ENCODE results near the gene CDK2AP2. TPM values are rescaled to one million over a fixed set of nuclear protein-coding genes. Genes with fewer than 3 reads are reported as not detected.

Gene CDK2AP2
- total and polyA plus RNA-seq, 2 of the 8 experiments (the other 6 are each of a cell fraction or from before 2014, with no cell fraction given), result 49.6 to 65.1 TPM

DNA sequence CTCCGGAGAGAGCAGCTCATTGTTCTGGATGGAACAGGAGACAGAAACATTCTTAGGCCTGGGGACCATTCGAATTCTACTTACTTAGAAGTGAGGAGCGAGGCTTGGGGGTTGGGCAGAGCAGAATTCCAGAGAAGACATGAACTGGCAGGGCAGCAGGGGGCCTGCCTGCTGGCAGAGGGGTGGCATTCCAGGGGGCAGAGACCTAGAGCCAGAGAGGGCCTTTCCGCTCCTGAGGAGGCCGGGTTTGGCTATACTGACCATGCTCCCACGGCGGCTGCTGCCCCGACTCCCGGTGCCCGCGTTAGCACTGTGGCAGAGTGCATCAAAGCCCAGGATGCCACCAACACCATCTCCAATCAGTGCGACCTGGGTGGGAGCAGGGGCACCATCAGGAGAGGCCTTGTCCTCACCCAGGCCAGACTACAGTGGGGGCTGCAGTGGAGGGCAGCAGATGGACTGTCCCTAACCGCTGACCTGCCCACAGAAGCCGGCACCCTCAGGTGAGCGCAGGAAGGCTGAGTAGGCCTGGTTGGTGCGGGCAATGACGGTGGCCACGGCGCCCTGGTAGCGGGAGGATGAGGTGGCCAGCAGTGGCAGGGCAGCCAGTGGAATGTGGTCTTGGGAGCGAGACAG lies 10.2 kb downstream of the CDK2AP2 start:
- DNase-seq (ENCODE audit: low read depth in 1 of 2, low spot score in 2 of 2), result no peak
- WGBS, 2 experiments (ENCODE audit: extremely low coverage in 1 of 2, insufficient coverage in 1 of 2, insufficient read length in 1 of 2, insufficient replicate concordance in 2 of 2, low coverage in 1 of 2, low lambda C conversion rate in 2 of 2, missing lambda C conversion rate in 1 of 2), result 95% methylated on average over 21 of the region's 21 CpGs; no CpG with 5 or more reads in 1 of the 2 experiments
- TF ChIP-seq RBBP5 (IDR thresholded peaks at IDR 0.05; ENCODE audit: borderline replicate concordance, low read depth, low read length) (no peak), GABPA (IDR thresholded peaks at IDR 0.05; ENCODE audit: borderline replicate concordance, insufficient read depth, low read length) (no peak), RFX5 (IDR thresholded peaks at IDR 0.05; ENCODE audit: borderline replicate concordance, low read depth, low read length) (no peak), SP4 (IDR thresholded peaks at IDR 0.05; ENCODE audit: low read length) (no peak), SIRT6 (IDR thresholded peaks at IDR 0.05; ENCODE audit: low read length) (no peak), SP1 (IDR thresholded peaks at IDR 0.05; ENCODE audit: low read depth, low read length) (no peak), TBP (IDR thresholded peaks at IDR 0.05; ENCODE audit: low read depth, low read length) (no peak), FOSL1 (IDR thresholded peaks at IDR 0.05; ENCODE audit: insufficient read depth, low read depth, low read length) (no peak), HDAC6 (IDR thresholded peaks at IDR 0.05; ENCODE audit: low read depth, low read length) (no peak), TEAD4 (IDR thresholded peaks at IDR 0.05; ENCODE audit: low read depth, low read length) (no peak), JUN (IDR thresholded peaks at IDR 0.05; ENCODE audit: low read depth, low read length) (no peak), YY1 (IDR thresholded peaks at IDR 0.05; ENCODE audit: low read depth, low read length) (no peak), BACH1 (IDR thresholded peaks at IDR 0.05; ENCODE audit: low read length) (no peak), PHF8 (conservative IDR thresholded peaks at IDR 0.05; ENCODE audit: low read depth, low read length) (no peak)

More for the DNA sequence above, 10.2 kb downstream of the CDK2AP2 start:
- Histone ChIP-seq H4K91ac (replicated peaks; ENCODE audit: insufficient read length, low read length) (no peak overlapping the region), H3K27ac (ENCODE audit: low read depth, low read length) (no peak overlapping the region), H3K18ac (ENCODE audit: extremely low read depth, low read length) (no peak overlapping the region), H4K20me1 (replicated peaks in 1 of 2; ENCODE audit: control insufficient read depth in 1 of 2, insufficient read depth in 2 of 2, low read length in 2 of 2) (peaks cover 3 to 10% of the 10 kb centered on the region in 2 experiments), H3K4me2 (ENCODE audit: insufficient read depth in 1 of 2, low read depth in 2 of 2, low read length in 2 of 2) (no peak overlapping the region), H3K4me1 (replicated peaks in 1 of 4; ENCODE audit: control insufficient read depth in 3 of 4, insufficient read depth in 4 of 4, low read length in 3 of 4) (peaks cover 0 to 10% (median 0%) of the 10 kb centered on the region in 4 experiments; a peak in 2 of 7 replicates), H4K5ac (ENCODE audit: insufficient read length, low read depth, low read length) (no peak overlapping the region), H2AK5ac (ENCODE audit: low read depth, low read length) (no peak overlapping the region), H3K23me2 (ENCODE audit: low read depth, low read length) (peaks cover 2% of the 10 kb centered on the region; the same call in 1 of the 2 replicates), H2BK15ac (ENCODE audit: low read length) (no peak overlapping the region), H2AFZ (ENCODE audit: low read length) (no peak overlapping the region), H3K23ac (ENCODE audit: insufficient read length) (no peak overlapping the region), H2BK120ac (replicated peaks; ENCODE audit: low read depth, low read length) (no peak overlapping the region), H3K4me3 (ENCODE audit: extremely low read depth in 1 of 4, insufficient read depth in 2 of 4, low read depth in 3 of 4, low read length in 4 of 4) (no peak overlapping the region), H3K9me3 (ENCODE audit: insufficient read depth in 2 of 2, low read depth in 1 of 2, low read length in 1 of 2) (no peaks in the 10 kb centered on the region), H3K9ac (replicated peaks in 1 of 4; ENCODE audit: extremely low read depth in 1 of 4, low read depth in 3 of 4, low read length in 3 of 4) (no peak overlapping the region), H3K4ac (replicated peaks; ENCODE audit: insufficient read length, low read depth, low read length) (no peak overlapping the region), H3K36me3 (ENCODE audit: control insufficient read depth in 2 of 4, insufficient read depth in 4 of 4, low read length in 3 of 4) (peaks cover 0 to 17% (median 8%) of the 10 kb centered on the region in 4 experiments; a peak in 6 of 8 replicates), H3K56ac (replicated peaks; ENCODE audit: insufficient read length, low read depth, low read length) (no peak overlapping the region), H2BK20ac (ENCODE audit: low read length) (no peak overlapping the region), H3K14ac (ENCODE audit: insufficient read length) (no peak overlapping the region), H4K8ac (ENCODE audit: extremely low read depth, insufficient read depth, low read length) (no peak overlapping the region), H2BK5ac (ENCODE audit: low read depth, low read length) (no peak overlapping the region; the same call in 1 of the 2 replicates), H3K79me2 (ENCODE audit: control insufficient read depth in 1 of 2, insufficient read depth in 2 of 2, low read length in 2 of 2) (no peaks in the 10 kb centered on the region), H3K79me1 (ENCODE audit: low read depth, low read length) (no peaks in the 10 kb centered on the region), H2BK12ac (ENCODE audit: low read depth, low read length) (no peak overlapping the region), H3K27me3 (replicated peaks in 1 of 4; ENCODE audit: control insufficient read depth in 3 of 4, extremely low read depth in 1 of 4, insufficient read depth in 3 of 4, low read length in 3 of 4) (no peaks in the 10 kb centered on the region; a peak in 2 of 7 replicates)
- POLR2A ChIA-PET (ENCODE audit: partially characterized antibody), result interaction anchor here (1.1 kb wide), 1 partner anchor 10 kb away, joined by 4 read pairs; no protein-coding TSS in a partner anchor
- CTCF ChIA-PET (ENCODE audit: partially characterized antibody), result interaction anchor here (1.0 to 1.2 kb wide), 2 partner anchors 108 to 116 kb away, joined by 3 read pairs; no protein-coding TSS in a partner anchor
- FAIRE-seq, result no peak
